GM21526 (cell line): Measurements from ENCODE around the gene NAT8.
"Not testable (repeated sequence)": the region's sequence is repeated elsewhere in the genome, so short reads cannot be mapped to it uniquely, and the experiment has no call there.

Experiments used
- ATAC-seq: cut with Tn5 transposase; IDR thresholded peaks from one replicate; pipeline ENCODE4 v1.9.1; 2021; ENCODE audit warnings: moderate library complexity; ENCODE audit not compliant: unreplicated experiment, low FRiP score

The NAT8 gene

DNA sequence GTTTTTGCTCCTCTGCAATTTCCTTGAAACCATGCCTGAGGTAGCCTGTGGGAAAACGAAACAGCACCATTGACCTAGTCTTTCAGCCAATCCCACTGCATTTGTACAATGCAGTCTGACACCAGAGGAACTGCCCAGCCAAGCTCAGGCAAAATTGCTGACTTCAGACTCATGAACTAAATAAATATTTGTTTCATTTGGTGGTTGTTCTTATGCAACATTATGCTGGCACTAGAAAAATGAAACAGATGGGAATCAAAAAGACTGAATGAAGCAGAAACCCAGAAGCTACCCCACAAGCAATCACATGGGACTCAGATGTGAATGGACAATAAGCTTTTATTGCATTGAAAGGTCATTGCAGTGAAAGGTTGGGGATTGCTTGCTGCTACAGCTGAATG lies 1.7 kb downstream of the NAT8 start:
- ATAC-seq: no peak

DNA sequence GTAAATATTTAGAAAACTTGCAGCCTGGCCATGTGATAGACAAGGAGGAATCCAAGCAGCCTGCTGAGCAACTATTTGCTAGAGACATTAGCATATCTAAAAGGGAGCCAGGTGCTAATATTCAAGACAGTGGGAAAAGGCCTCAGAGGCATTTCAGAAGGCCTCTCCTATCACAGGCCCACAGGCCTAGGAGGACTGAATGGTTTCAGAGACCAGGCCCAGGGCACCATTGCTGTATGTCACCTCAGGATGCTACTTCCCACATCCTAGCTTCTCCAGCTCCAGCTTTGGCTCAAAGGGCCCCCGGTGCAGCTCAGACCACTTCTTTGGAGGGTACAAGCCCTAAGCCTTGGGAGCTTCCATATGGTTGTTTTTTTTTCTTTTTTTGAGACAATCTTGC lies 3.8 kb downstream of the NAT8 start:
- no peak for ATAC-seq

DNA sequence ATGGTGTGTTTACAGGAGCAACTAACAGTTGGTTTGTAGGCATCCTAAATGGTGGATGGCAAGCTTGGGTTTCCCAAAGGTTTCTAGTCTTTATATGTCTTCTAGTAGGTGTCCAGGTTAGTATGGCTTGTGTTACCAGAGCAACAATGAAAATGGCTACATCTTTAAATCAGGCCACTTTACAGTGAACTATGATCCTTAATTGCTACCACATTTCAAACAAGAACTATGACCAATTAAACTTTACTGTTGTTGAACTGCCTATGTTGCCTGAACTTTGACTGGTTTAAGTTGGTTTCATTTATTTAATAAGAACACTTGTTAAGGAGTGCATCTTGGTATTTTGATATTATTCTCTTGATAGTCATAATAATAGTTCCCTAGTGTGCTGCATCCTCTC lies 5.2 kb downstream of the NAT8 start:
- not testable (repeated sequence) for ATAC-seq

DNA sequence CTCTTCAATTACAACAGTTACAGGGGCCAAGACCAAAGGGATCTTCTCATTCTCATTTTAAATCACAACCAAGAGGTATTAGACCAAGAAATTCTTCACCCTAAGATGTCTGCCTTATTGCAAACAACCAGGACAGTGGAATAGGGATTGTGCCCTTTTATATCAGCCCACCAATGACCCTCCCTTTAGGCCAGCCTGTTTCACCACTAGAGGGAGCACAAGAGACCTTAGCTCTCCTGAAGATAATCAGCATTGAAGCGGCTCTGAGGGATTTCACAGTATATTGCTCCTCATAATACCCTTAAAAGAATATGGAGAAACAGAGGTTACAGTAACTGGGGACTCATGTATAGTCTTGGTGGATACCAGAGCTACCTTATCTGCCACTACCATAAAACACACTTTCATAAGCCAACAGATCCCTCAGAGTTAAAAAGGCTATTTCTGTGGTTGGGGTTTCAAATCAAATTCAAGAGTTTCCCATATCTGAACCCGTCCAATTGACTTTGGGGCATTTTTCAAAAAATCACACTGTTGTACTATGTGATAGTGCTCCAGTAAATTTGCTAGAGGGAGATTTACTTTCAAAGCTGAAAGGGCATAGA lies 11.5 kb downstream of the NAT8 start:
- peak; percentile 48 for ATAC-seq

DNA sequence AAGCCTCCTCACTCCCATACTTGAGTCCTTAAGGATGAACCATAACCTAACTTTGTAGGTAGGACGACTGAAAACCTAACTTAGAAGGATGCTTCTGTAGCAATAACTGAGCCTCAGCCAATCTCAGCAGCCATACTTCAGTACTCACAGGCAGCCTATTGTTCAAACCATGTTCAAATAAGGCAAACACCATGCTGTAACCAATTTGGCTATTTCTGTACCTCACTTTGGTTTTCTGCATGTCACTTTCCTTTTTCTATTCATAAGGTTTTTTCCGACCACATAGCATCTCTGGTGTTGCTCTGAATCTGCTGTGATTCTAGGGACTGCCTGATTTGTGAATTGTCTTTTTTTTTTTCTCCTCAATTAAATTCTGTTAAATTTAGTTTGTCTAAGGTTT lies 13.7 kb downstream of the NAT8 start:
- ATAC-seq: not testable (repeated sequence)

DNA sequence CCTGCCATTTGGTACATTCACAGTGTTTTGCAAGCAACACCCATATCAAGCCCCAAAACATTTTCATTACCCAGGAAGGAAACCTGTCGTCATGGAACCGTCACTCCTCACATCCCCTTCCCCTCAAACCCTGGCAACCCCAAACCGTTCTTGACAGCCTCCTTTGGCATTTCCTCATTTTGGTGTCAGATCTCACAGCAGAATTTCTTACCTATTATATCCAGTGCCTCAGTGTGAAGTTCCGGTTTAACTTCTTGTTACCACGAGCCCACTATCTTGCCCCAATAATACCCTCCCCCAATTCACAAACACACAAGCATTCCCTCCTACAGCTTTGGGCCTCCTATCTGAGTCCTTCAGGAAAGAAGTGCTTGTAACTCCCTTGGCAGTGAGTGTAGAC lies 16.0 kb downstream of the NAT8 start:
- not testable (repeated sequence) for ATAC-seq

DNA sequence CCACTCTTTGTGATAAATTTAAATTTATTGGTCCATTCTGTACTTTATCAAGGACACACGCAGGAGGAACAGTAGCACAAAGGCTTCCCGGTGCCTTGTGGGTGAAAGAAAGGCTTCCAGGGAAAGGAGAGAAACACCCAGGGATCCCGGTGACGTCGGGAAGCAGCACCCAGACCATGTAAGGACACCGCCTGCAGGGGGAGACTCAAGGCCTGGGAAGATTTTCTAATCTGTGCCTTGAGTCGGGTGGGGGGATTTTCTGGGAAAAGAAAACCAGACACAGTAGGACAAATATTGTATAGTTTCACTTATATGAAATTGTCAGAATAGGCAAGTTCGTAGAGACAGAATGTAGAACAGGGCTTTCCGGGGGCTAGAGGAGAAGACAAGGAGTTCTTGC lies 17.6 kb downstream of the NAT8 start:
- not testable (repeated sequence) for ATAC-seq

DNA sequence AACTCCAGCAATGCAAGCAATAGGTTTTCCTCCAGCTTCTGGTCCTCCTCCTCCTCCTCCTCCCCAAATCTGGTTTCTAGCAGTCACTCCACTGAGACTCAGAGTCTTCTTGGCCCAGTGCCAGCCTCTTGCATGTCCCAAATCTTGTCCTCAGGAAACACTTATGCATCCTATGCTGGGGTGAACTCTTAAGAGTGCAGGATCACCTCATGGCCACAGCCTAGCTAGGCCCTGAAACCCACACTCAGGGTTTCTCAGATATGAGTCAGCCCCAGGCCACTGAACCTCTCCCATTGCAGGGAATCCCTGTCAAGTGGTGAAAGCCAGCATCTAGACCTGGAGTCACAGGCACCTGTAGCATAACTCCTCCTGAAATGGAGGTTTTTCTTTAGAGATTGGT lies 18.2 kb downstream of the NAT8 start:
- not testable (repeated sequence) for ATAC-seq

DNA sequence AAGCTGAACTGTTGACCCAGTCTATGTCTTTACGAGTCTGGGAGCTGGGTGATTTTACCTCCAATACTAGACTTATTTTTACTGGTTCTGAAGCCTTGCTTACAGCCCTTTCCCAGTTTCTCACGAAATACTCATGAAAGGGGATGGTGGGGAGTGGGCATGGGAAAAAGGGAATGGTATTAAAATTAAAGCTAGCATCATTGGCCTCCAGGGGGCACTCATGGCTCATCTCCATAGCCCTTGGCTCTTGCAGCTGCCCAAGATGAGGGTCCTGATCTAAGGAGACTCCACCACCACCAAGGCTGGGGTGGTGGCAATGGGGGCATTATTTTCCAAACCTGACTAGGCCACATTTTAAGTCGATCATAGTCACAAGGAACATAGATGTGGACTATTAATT lies 22.3 kb downstream of the NAT8 start:
- ATAC-seq: not testable (repeated sequence)

DNA sequence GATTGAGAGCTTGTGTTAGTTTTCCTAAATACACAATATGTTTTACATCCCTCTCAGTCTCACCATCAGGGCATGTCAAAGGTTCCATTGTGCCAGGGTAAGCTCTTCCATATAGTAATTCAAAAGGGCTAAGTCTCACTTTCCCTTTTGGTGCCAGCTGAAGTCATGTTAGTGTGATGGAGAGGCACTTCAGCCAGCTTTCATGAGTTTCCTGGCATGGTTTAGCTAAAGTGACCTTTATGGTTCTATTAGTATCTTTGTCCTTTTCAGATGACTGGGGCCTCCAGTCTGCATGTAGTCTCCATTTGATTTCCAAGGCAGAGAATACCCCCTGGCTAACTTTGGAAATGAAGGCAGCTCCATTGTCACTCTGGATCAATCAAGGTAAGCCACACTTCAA lies 27.2 kb downstream of the NAT8 start:
- no peak for ATAC-seq

DNA sequence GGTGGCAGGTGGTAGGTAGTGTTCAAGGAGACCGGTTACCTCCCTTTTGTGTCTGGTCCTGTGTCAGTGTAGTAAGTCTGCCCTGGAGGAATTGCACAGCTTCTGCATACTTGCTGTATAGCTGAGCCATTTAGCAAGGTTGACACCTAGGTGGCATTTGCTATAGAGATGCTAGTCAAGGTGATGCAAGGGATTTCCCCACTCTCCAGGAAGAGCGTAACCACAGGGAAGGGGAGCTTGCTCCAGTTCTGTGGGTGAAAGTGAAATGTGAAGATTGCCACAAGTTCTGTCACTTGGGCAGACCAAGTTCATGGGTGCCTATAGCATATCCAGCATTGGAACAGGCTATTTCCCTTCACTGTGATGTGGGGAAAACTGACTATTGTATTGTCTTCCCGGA lies 28.1 kb downstream of the NAT8 start:
- no peak for ATAC-seq

DNA sequence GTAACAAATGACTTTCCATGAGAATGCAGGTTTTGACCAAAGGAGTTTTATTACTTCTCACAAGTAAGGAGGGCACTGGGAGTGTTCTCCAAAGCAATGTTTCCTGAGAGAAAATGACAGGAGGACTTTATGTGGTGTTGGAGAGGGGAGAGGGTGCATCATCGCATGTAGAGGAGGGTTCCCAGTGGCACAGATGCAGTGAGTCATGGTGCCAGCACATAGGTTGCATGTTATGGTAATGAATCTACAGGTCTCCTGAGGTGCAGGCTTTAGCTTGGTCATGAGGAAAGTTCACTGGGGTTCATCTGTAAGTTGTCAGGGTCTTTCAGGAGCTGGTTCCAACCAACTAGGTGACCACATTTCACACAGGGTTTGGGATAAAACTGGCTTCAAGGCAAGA lies 30.4 kb downstream of the NAT8 start:
- no peak for ATAC-seq

DNA sequence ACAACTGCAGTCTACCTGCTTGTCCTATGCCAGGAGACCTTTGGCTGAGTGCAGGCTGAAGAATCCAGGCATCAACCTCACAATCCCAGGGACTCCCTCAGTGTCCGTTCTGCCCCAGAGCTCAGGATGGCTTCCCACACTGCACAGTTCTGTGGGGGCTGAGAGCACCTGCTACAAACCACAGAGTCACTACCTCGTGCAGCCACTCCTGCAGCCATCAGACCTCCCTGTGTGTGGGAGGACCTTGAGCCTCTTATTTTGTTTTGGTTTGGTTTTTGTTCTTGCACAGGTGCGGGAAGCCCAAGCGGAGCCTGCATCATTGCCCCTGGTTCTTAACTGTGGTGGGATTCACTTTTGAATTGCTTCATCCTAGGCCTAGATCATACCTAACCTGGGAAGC lies 31.0 kb downstream of the NAT8 start:
- ATAC-seq: no peak

DNA sequence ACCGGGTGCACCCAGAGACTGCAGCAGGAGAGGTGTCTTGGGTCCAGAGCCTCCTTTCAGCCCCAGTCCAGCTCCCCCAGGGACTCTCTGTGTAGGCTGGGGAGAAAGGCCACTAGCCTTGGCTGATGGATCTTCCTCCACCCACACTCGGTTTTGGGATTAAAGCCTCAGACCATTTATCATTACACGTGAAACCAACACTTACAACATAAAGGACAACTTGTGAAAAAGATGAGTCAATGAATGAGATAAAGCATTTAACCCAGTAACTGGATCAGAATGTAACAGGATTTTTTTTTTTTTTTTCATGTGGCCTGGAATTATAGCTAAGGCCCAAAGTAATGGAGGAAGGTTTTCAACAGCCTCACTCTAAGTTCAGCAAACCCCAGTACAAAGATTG lies 32.1 kb downstream of the NAT8 start:
- no peak for ATAC-seq

DNA sequence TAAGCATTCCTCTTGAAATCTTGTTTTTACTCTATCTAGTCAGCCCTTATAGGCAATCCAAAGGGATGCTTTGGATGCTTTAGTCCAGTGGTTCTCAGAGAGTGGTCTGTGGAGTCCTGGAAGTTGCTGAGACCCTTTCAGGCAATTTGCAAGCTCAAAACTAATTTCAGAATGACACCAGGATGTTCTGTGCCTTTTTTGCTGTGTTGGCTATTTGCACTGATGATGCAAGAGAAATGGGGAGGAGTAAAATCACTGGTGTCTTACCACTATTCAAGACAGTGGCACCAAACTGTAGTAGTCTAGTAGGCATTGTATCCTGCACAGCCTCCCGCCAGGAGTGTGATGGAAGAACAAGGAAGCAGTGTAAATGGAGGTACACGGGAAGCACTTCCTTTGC lies 37.6 kb downstream of the NAT8 start:
- not testable (repeated sequence) for ATAC-seq

DNA sequence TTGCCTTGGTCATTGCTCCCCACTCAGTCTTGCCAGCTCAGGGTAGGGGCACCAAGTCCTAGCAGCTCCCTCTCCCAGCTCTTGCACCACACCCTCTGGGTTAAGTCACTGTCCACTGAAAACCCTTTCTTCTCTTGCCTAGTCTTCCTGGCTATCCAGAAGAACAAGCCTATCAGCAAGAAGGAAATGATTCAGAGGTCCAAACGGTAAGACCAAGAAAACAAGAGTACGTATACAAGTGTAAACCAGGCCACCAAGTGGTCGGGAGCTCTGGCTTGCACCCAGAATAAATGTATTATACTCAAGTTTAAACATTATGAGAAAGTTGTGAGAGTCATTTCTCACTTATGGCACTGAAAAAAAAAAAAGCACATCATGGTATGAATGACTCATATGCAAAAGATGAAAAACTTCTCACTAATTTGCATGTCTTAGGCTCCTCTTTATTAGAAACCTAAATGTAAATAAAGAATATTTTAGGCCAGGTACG lies 39.1 kb downstream of the NAT8 start:
- not testable (repeated sequence) for ATAC-seq

DNA sequence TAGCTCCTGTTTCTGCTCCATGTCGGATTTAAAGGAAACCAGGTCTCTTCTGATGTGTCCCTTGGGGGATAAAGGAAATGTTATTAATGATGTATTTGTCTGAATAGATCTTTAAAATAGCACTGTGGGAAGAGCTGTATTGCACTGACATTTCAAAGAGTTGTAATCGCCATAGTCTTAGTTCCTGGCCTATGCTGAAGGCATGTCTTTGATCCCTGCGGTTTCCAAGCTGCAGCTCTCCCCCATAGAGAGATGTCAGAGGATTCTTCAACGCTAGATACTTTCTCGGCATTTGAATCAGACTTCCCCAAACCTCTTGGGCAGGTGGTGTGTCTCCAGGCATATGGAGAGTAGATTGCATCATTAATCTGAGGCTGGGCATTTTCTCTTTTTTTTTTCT lies 40.4 kb downstream of the NAT8 start:
- ATAC-seq: no peak

DNA sequence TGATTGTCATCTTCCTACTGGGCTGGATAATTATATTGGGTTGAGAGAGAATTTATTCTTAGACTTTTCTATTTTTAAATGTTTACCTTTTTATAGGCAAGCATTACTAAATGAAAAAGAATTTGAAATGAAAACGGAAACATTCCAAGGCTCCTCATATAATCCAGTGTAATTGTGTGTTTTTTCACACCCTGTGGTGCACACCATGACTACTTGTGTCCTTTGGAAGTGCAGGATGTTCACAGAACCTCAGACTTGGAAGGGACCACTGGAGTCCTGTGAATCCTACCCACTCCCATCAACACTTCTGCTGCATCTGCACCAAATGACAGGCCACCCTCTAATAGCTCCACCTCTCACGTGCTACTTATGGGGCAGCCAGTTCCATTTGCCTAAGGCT lies 48.0 kb downstream of the NAT8 start:
- ATAC-seq: no peak

DNA sequence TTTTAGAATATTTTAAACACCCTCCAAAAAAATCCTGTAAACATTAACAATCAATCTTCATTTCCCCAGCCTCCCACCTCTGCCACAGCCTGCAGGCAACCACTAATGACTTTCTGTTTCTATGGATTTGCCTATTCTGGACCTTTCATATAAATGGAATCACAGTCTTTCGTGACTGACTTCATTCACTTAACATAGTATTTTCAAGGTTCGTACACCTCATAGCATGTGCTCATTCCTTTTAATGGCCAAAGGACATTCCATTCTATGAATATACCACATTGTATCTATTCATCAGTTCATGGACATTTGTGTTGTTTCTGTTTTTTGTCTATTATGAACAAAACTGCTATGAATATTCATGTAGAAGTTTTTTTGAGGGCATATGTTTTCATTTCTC lies 48.5 kb downstream of the NAT8 start:
- ATAC-seq: no peak
